Activated T-cell treated with anti-CD3 and anti-CD28 coated beads, Interleukin-2, amount 50 U/mL, for 48 hours (primary cell): ENCODE data around the gene NOL4L.

ENCODE experiments used
- DNase-seq, 2 experiments: peaks; one replicate each; pipeline ENCODE4 v3.0.0-alpha.2; 2020

The NOL4L gene

DNA sequence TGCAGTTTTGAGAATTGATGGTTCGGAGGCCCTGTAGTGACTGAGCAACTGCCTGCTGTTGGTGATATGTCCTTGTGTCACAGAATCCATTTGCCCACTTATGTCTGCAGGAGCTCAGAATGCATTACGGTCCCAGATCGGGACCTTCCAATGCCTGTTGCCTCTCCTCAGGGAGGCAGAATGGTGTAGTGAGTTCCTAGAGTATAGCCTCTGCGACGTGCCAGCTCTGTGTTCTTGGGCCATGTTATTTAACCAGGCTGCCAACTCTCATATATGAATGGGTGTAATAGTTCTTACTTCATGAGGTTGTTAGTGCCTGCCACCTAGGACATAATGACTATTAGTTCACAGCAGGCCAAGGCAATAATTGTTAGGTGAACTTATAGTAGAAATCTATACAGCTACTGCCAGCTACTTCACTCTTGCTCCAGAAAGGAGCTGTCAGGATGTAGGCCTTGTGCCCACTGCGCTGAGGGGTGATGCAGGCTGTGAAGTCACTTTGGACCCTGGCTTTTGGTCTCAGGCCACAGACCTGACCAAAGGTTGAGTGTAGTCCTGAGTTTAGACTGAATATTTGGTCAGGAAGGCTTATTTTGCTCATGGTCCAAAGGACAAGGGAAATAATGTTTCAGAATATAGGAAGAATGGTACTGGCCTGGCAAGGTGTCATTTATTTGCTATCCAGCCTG is 144.9 kb downstream of the NOL4L start:
- peak; percentile 13 to 17 for DNase-seq

DNA sequence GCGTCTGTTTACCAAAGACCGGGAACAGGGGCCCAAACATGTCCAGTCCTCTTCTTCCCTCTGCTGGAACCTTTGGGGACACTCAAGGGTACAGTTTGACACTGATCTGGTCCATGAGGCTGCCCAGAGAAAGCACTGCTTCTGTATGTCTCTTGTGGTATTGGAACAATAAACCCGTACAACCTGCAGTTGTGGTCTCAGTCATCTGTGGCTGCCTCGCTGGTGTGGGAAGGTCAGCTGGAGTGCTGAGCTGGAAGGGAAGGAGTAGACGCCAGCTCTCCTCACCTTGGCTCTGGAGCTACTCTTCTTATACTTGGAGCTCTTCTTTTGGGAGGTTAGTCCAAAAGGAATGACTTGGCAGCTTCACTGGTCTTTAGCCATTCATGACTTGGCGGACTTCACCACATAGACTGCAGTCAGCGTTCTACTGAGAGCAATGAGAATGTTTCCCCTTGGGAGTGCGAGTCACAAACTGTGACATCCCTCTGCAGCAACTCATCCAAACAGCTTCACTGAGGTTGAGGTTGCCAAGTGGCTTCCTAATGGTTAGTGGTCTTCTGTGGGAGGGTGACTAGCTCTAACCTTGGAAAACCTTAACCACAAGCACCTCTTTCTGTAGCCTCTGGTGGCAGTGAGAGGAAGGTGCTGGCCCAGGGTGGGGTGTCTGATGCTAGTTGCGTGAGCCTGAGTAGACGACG is 145.9 kb downstream of the NOL4L start:
- peak; percentile 63 to 67 for DNase-seq

DNA sequence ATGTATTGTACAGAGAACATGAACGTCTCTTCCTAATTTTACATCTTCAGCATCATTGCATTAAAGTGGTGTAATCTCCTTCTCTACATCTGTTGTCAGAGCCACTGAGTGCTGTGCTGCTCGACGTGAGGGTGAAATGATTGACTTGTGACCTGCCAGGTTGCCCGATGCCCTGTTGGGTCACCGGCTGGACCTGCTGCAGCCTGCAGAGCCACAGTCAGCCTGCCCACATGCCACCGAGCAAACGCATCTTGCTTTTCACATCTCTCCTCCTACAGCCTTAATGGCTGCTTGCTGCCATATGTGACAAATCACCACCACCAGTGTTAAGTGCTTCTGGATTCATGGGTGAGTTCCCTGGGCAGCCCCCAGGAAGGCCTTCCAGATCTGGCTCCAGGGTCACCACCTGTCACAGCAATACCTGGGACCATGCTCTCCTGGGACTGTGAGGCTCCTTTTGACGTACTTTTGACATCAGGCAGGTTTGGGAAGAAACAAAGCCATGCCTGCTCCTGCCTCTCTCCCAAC is 146.7 kb downstream of the NOL4L start:
- peak in 1 of 2 experiments; percentile 15 for DNase-seq

DNA sequence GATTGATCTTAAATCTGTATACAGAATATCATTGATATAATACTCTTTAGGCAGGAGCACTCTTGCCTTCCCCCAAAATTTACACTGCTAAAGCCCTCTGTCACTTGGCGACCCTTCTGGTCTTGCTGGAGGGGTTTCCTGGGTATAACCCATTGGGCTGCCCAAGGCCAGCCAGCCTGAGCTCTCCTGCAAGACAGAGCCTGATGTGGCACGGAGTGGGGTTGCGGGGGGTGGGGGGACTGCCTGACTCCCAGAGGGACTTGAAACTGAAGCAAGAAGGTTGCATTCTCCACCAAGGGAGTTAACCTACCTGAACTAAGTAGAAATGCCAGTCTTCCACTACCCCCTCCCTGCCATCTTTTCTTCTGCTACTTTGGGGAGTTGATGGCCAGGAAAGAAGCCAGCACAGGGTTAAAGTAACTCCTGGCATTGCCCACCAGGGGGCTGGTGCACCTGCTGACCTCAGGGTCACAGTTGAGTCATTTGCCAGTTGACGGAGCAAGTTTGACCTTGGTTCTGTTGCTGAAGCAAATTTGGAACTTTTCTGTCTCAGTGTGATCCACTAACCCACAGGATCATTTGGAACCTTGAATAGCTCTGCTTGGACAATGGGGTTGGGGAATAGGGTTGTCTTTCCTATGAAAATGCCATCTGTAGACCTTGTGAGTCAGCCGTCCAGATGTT is 147.6 kb downstream of the NOL4L start:
- peak in 1 of 2 experiments; percentile 22 for DNase-seq

GRCh38 chr20:32436968-32437367 is 148.2 kb downstream of the NOL4L start:
- no peak for DNase-seq

DNA sequence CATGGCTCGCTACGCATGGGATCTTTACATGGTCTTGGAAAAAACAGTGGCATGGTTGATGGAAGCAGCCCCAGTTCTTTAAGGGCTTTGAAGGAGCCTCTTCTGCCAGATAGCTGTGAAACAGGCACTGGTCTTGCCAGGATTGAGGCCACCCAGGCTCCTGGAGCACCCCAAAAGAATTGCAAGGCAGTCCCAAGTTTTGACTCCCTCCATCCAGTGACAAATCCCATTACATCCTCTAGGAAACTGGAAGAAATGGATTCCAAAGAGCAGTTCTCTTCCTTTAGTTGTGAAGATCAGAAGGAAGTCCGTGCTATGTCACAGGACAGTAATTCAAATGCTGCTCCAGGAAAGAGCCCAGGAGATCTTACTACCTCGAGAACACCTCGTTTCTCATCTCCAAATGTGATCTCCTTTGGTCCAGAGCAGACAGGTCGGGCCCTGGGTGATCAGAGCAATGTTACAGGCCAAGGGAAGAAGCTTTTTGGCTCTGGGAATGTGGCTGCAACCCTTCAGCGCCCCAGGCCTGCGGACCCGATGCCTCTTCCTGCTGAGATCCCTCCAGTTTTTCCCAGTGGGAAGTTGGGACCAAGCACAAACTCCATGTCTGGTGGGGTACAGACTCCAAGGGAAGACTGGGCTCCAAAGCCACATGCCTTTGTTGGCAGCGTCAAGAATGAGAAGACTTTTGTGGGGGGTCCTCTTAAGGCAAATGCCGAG is 148.8 kb downstream of the NOL4L start:
- no peak for DNase-seq

GRCh38 chr20:32435449-32436107 is 149.6 kb downstream of the NOL4L start:
- DNase-seq, result no peak

- DNase-seq, result no peak
Measured at GRCh38 chr20:32434434-32434833, 150.7 kb downstream of the NOL4L start.

- no peak for DNase-seq
Measured at GRCh38 chr20:32433311-32434021, 151.7 kb downstream of the NOL4L start.

GRCh38 chr20:32432277-32432676 is 152.9 kb downstream of the NOL4L start:
- no peak for DNase-seq

GRCh38 chr20:32431457-32431856 is 153.7 kb downstream of the NOL4L start:
- DNase-seq, result no peak

DNA sequence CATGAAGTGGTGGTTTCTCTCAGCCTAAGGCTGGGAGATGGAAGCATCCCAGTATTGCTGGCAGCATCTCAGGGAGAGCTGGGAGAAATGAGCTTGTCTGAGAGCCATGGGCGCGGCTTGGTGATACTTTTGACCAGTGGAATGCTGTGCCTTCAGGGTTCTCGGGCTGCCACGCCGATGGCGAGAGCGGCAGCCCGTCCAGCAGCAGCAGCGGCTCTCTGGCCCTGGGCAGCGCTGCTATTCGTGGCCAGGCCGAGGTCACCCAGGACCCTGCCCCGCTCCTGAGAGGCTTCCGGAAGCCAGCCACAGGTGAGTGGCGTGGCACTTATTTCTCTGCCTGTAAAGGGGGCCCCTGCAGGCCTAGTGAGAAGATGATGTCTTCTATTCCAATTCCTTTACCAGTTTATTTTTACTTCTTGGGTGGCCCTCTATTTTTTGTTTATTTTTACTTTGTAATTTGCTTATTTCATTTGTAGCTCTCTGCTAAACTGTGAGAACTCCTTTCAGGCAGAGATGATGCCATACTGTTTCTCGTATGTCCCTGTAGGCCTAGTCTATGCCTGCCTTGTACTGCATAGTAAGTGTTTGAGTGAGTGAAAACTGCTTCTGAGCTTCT is 155.3 kb downstream of the NOL4L start:
- DNase-seq, result no peak

- DNase-seq, result no peak
Measured at GRCh38 chr20:32429343-32429742, 155.8 kb downstream of the NOL4L start.

GRCh38 chr20:32427996-32428395 is 157.1 kb downstream of the NOL4L start:
- no peak for DNase-seq

GRCh38 chr20:32421290-32421689 is 163.8 kb downstream of the NOL4L start:
- no peak for DNase-seq

DNA sequence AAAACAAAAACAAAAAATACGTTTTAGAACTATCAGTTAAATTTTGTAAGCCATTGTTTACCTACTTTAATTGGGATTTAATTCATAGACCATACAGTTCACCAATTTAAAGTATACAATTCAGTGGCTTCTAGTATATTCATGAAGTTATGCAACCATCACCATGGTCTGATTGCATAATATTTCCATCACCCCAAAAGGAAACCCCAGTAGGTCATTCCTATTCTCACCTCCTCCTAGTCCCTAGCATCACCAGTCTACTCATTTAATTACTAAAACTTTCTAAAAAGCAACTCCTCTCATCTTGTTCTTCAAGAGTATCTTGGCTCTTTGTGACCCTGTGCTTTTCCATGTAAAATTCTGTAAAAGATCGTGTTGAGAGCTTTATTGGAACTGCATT is 166.8 kb downstream of the NOL4L start:
- DNase-seq, result no peak

- no peak for DNase-seq
Measured at GRCh38 chr20:32416206-32416605, 168.9 kb downstream of the NOL4L start.

DNA sequence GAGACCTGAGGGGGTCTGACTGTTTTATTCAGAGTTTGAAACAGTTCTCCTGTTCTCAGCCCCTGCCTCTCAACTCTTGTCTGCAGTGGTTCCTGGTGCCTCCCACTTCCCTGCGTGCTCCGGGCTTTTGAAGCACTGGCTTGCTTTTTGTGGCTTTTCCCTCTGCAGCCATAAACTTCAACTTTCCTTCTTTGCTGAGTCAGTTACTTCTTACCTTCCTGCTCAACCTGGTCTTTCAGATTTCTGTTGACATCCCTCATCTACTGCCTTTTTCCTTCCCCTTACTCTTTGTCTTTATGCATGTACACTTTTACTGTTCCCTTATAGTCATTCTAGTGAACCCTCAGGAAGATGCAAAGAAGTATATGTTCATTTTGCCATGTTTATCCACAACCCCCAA is 169.6 kb downstream of the NOL4L start:
- no peak for DNase-seq

GRCh38 chr20:32411955-32412706 is 173.0 kb downstream of the NOL4L start:
- no peak for DNase-seq

- DNase-seq, result peak; percentile 67 to 72
Measured at GRCh38 chr20:32407131-32407750, 177.9 kb downstream of the NOL4L start.
